ENCODE data around the gene UMAD1. TPM values are rescaled to one million over a fixed set of nuclear protein-coding genes. Genes with fewer than 3 reads are reported as not detected.

UMAD1 gene
- polyA plus RNA-seq, 1 of the 3 experiments (the other 2 are of a cell fraction) = 13.9 TPM

DNA sequence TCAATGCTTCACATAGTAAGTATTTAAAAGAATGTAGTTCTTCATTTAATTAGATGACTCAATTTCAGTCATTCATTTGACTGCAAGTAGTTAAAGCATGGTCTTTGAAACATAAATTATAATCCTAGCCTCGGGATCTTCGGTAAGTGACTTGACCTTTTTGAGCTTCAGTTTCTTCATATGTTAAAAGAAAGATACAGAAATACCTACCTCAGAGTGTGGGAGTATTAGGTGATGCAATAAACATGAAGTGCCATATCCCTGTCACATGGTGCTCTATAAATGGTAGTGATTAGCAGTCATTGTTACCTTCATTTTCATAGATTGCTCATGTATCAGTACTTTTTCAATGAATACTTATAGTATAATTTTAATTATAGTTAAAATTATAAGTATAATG lies 31.2 kb upstream of the UMAD1 start:
- Histone ChIP-seq H3K4me1 (ENCODE audit: control insufficient read depth in 1 of 2, insufficient read depth in 2 of 2, low read depth in 1 of 2, low read length in 1 of 2) (peaks cover 0 to 41% of the 10 kb centered on the region in 2 experiments; a peak in 2 of 4 replicates), H3K9me2 (no peaks in the 10 kb centered on the region), H3K9ac (no peak overlapping the region), H3K4me3 (ENCODE audit: low read depth in 2 of 2, low read length in 1 of 2) (no peak overlapping the region), H2AFZ (ENCODE audit: low read depth) (no peak overlapping the region), H3K36me3 (replicated peaks in 1 of 2; ENCODE audit: control insufficient read depth in 1 of 2, insufficient read depth in 2 of 2, low read length in 1 of 2) (peaks cover 38 to 57% of the 10 kb centered on the region in 2 experiments), H3K27ac (ENCODE audit: low read depth in 2 of 2, low read length in 1 of 2) (peak overlapping the region in 1 of 2 experiments; percentile 94; a peak in 2 of 4 replicates), H3K79me2 (ENCODE audit: insufficient read depth) (no peaks in the 10 kb centered on the region), H4K20me1 (ENCODE audit: insufficient read depth) (no peaks in the 10 kb centered on the region), H3K27me3 (ENCODE audit: insufficient read depth) (no peaks in the 10 kb centered on the region), H3K9me3 (no peaks in the 10 kb centered on the region), H3K4me2 (no peak overlapping the region), H3F3A (replicated peaks; ENCODE audit: insufficient read depth) (peaks cover 7% of the 10 kb centered on the region)
- no peak for DNase-seq
- CTCF ChIA-PET = interaction anchor here (0.9 to 2.1 kb wide), 5 partner anchors 11 to 687 kb away, joined by 3 to 12 read pairs (median 5); partner anchors contain the start of gene UMAD1
- TF ChIP-seq RAD21 (IDR thresholded peaks at IDR 0.05; ENCODE audit: low read length) = no peak
- TF ChIP-seq MEF2A (IDR thresholded peaks at IDR 0.05; ENCODE audit: borderline replicate concordance, low read depth) = no peak
- no peak for TF ChIP-seq SIN3A (IDR thresholded peaks at IDR 0.05; ENCODE audit: borderline replicate concordance, low read depth, low read length)
- no peak for TF ChIP-seq JUND (IDR thresholded peaks at IDR 0.05)
- TF ChIP-seq CHD2 (IDR thresholded peaks at IDR 0.05; ENCODE audit: low read length, partially characterized antibody) = no peak
- no peak for TF ChIP-seq EP300 (IDR thresholded peaks at IDR 0.05; ENCODE audit: borderline replicate concordance in 1 of 2, low read depth in 1 of 2, low read length in 1 of 2)
- no peak for TF ChIP-seq POLR2AphosphoS5 (IDR thresholded peaks at IDR 0.05; ENCODE audit: low read depth, low read length)
- TF ChIP-seq, protein P1, sequence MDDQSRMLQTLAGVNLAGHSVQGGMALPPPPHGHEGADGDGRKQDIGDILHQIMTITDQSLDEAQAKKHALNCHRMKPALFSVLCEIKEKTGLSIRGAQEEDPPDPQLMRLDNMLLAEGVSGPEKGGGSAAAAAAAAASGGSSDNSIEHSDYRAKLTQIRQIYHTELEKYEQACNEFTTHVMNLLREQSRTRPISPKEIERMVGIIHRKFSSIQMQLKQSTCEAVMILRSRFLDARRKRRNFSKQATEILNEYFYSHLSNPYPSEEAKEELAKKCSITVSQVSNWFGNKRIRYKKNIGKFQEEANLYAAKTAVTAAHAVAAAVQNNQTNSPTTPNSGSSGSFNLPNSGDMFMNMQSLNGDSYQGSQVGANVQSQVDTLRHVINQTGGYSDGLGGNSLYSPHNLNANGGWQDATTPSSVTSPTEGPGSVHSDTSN (IDR thresholded peaks at IDR 0.05) = no peak
- no peak for TF ChIP-seq ELF1 (IDR thresholded peaks at IDR 0.05)
- no peak for TF ChIP-seq FOXJ3 (CRISPR knock-in tag; IDR thresholded peaks at IDR 0.05)
- no peak for TF ChIP-seq TEAD4 (IDR thresholded peaks at IDR 0.05; ENCODE audit: borderline replicate concordance, insufficient read depth)
- TF ChIP-seq EZH2phosphoT487 (IDR thresholded peaks at IDR 0.05; ENCODE audit: borderline replicate concordance, low read depth) = no peak
- TF ChIP-seq, protein P2, sequence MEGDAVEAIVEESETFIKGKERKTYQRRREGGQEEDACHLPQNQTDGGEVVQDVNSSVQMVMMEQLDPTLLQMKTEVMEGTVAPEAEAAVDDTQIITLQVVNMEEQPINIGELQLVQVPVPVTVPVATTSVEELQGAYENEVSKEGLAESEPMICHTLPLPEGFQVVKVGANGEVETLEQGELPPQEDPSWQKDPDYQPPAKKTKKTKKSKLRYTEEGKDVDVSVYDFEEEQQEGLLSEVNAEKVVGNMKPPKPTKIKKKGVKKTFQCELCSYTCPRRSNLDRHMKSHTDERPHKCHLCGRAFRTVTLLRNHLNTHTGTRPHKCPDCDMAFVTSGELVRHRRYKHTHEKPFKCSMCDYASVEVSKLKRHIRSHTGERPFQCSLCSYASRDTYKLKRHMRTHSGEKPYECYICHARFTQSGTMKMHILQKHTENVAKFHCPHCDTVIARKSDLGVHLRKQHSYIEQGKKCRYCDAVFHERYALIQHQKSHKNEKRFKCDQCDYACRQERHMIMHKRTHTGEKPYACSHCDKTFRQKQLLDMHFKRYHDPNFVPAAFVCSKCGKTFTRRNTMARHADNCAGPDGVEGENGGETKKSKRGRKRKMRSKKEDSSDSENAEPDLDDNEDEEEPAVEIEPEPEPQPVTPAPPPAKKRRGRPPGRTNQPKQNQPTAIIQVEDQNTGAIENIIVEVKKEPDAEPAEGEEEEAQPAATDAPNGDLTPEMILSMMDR (IDR thresholded peaks at IDR 0.05) = no peak
- TF ChIP-seq SMC3 (IDR thresholded peaks at IDR 0.05; ENCODE audit: low read depth, low read length) = no peak
- TF ChIP-seq GABPA (IDR thresholded peaks at IDR 0.05; ENCODE audit: low read depth) = no peak
- TF ChIP-seq, protein P3, sequence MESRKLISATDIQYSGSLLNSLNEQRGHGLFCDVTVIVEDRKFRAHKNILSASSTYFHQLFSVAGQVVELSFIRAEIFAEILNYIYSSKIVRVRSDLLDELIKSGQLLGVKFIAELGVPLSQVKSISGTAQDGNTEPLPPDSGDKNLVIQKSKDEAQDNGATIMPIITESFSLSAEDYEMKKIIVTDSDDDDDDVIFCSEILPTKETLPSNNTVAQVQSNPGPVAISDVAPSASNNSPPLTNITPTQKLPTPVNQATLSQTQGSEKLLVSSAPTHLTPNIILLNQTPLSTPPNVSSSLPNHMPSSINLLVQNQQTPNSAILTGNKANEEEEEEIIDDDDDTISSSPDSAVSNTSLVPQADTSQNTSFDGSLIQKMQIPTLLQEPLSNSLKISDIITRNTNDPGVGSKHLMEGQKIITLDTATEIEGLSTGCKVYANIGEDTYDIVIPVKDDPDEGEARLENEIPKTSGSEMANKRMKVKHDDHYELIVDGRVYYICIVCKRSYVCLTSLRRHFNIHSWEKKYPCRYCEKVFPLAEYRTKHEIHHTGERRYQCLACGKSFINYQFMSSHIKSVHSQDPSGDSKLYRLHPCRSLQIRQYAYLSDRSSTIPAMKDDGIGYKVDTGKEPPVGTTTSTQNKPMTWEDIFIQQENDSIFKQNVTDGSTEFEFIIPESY (IDR thresholded peaks at IDR 0.05; ENCODE audit: borderline replicate concordance, low read depth) = no peak
- POLR2A ChIA-PET = interaction anchor here (2.2 kb wide), 1 partner anchor 31 kb away, joined by 7 read pairs; the partner anchor contains the start of gene UMAD1
- WGBS (ENCODE audit: low lambda C conversion rate) = 82% methylated on average over 2 of the region's 2 CpGs
